ENCODE data around the gene MUSK.

DNA sequence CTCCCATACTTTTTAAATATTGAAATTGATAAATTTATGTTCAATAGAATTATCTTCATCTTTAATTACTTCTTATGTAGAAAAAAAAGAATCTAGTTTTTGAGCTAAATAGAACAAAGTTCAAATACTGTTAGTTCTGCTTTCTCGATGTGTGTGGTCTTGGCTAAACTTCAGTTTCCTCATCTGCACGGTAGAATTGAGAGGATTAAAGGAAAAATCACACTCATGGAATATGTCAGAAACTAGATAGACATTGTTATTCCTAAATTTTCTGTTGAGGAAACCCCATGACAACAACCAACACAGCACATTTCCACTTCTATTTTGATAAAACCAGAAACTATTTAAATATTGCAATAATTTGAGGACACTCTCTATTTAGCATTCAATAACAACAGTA, 100.3 kb downstream of the MUSK start:
- TF ChIP-seq, protein P1, sequence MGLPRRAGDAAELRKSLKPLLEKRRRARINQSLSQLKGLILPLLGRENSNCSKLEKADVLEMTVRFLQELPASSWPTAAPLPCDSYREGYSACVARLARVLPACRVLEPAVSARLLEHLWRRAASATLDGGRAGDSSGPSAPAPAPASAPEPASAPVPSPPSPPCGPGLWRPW (IDR thresholded peaks at IDR 0.05), result no peak
- TF ChIP-seq POLR2A (IDR thresholded peaks at IDR 0.05; ENCODE audit: low read length), result no peak
